Endometrium (tissue), 2 donors: ENCODE data around the gene ADGRB3.
"Not testable (repeated sequence)": the region's sequence is repeated elsewhere in the genome, so short reads cannot be mapped to it uniquely, and the experiment has no call there.

Source experiments
- FAIRE-seq: peaks from 2 replicates; lab custom pipeline; 2012; peaks lifted over from hg19 to GRCh38; lab: Jason Lieb, UNC
- donor health status: control.
- donor health status: control.

The ADGRB3 gene

DNA sequence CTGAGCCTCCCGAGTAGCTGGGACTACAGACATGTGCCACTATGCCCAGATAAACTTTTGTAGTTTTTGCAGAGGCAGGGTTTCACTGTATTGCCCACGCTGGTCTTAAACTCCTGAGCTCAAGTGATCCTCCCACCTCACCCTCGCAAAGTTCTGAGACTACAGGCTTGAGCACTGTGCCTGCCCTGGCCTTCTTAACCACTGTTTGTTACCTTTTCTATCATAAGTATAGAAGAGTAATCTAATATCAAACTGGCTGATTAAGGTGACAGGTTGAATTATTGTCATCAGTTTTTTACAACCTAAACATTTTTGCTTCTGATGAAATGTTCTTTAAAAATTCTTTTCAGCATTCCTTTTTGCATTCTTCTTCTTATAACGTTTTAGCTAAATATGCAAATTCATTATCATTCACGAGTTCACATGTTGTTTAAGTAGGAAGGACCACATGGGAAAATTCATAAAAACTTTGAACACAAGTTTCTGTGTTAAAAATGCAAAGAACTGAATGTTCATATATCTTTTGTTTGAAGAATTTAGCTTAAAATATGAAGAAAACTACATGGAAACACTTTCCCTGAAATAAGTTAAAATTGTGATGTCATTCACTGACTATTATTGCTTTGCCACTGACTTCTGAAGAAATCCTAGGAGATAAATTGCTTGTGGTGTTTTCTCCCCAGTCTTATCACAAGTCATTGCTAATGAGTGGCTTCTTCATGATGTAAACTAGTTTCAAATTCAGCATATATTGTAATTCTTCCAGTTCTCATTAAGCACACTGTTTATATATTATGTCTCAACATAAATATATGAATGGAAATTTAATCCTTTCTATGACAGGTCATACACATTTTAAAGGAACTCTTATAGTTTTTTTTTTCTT is 106.7 kb downstream of the ADGRB3 start:
- no peak for FAIRE-seq

DNA sequence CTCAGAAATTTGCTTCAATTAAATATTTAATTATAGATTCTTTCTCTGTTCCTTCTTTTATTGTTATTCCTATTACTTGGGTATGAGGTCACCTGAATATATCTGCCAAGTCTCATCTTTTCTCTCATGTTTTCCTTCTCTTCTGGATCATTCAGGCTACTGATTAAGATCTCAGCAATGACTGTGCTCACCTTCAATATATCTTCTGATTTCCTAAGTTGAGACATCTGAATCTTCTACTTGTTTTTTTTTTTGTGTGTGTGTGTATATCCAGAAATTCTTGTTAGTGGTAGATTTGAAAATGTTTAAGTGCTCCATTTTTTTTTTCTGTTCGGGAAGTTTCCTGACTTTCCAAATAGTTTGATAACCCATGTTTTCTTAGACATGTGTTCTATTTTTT is 108.0 kb downstream of the ADGRB3 start:
- FAIRE-seq = no peak

DNA sequence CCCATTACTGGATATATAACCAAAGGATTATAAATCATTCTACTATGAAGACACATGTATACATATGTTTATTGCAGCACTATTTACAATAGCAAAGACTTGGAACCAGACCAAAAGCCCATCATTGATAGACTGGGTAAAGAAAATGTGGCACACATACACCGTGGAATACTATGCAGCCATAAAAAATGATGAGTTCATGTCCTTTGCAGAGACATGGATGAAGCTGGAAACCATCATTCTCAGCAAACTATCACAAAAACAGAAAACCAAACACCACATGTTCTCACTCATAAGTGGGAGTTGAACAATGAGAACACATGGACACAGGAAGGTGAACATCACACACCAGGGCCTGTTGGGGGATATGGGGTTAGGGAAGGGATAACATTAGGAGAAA is 109.3 kb downstream of the ADGRB3 start:
- not testable (repeated sequence) for FAIRE-seq

DNA sequence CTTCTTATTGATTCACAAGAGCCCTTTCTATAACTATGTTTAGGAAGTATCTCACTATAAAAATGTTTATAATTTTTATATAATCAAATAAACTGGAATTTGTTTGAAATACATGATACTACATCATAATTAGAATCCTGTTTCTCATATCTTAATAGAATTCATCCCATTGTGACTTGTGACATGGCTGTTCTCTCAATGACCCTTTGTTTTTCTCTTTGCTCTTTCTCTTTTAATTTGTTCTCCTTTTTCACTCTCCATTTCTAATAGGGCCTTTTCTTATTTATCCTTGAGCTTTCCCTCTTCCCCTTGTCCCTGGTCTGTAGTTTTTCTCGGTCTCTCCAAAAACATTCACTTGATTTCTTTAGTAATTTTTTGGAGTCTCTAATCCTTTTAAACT is 111.3 kb downstream of the ADGRB3 start:
- FAIRE-seq = no peak

DNA sequence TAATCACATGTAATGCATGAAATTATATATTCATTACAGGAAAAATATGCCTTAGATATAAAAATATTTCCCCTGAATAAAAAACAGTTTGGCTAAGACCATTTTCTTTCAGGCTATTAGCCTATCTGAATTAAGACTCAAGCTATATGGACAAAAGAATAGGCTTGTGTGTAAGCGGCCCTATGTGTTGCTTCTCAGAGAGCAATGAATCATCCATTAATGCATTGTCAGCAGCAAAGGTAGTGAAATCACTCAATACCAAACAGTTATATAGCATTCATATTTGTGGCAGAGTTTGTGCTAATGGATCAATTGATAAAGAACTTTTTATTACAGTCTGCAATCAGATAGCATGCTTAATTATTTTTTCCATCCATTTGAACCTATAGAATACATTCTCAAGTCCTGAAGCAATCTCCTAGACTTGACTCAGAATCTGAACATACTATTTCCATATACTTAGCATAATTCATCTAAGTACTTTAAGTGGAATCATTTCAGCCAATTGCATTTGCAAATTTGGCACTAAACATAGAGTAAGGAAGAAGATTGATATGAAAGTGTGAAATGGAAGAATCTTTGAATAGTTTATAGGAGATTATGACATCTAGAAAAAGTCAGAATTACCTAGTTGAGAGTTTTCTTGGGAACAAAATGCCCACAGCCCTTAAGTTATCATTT is 112.2 kb downstream of the ADGRB3 start:
- FAIRE-seq = no peak

DNA sequence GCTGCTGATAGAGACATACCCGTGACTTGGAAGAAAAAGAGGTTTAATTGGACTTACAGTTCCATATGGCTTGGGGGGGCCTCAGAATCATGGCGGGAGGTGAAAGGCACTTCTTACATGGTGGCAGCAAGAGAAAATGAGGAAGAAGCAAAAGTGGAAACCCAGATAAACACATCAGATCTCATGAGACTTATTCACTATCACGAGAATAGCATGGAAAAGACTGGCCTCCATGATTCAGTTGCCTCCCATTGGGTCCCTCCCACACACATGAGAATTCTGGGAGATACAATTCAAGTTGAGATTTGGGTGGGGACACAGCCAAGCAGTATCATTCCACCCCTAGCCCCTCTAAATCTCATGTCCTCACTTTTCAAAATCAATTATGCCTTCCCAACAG is 112.8 kb downstream of the ADGRB3 start:
- not testable (repeated sequence) for FAIRE-seq

DNA sequence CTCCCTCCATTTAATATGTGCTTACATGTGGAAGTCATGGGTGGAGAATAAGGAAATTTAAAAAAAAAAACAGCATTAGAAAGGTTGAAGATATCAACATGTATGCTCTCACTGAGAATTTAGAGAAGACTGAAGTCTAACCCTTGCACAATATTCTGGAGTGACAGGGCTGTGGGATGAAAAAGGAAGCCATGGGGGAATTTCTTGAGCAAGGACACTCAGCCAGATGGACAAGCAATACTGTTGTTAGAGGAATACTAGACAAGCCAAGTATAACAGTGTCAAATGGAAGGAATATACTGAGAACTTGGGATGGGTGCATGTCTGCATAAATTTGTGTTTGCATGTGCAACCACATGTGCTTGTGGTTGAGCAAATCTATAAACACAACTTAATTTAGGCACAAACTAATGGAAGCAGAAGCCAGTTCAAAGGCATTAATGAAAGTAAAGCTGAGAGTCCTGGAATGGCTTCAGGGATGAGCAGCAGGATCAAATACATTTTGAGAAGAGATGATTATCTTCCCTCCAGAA is 119.7 kb downstream of the ADGRB3 start:
- FAIRE-seq = no peak

DNA sequence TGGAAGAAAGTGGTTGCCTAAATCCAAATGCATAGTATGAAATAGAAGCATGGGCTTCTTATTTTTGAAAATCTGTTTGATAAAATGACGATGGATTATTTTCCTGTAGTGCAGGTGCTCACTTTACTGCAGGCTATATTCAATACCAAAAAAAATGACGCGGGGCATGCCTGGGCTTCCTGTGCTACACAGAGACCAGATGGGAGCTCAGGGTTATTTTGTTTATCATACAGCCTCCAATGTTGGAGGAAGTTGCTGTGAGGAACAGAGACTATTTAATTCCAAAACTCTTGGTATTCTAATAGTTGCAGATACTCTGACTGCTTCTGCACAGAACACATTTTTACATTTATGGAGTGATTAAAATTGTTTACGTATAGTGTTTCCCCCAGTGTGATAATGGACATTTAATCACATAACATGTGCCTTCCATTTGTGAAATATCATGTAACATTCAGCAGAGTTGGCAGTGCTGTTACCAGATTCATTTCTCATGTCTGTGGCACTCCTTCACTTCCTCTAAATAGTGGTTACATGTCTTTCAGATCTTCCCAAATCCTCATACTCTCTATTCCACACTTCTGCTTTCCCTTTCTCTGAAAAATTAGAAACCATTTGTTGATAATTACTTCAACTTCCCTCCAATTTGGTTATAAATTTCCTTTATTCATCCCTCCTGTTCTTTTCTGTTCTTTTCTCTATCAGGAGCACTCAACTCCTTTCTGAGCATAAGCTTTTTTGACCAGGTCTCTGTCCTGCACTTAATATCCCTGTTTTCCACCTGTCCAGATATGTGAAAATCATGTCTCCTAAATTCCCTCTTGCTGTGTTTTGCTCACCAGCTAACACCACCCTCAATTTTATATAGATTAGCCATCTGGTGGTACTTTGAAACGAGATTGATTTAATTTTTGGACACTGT is 121.6 kb downstream of the ADGRB3 start:
- FAIRE-seq = no peak

DNA sequence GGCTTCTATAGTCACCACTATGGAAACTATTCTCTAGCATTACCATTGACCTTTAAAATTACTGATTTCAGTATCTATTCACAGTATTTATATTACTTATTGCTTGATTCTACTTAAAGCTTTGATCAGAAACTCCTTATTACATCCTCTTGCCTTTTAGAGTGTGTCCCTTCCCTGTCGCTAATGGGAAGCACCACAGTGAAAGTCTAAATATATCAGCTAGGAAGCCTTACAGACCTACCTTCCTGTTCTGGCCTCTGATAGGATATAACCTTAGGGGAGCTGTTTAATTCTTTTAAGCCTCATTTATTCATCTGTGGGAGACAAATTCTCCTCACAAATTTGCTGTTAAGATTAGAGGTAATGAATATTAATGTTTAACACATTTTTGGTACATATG is 122.7 kb downstream of the ADGRB3 start:
- no peak for FAIRE-seq

DNA sequence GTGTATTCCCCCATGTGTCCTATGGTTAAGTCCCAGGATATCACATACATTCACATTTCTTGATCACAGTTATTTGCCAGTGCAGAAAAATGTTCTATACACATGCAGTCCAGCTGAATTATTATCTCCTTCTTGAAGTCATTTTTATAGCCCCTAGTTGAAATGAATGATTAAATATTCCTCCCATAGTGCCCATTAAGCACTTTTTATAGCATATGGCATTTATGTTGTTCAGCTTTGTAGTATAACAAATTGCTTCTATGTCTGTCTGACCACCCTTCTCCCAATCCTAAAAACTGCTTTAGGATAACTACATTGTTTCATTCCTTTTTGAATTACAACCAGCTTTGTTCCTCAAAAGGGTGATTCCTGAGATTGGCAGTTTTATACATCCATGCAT is 123.5 kb downstream of the ADGRB3 start:
- FAIRE-seq = no peak

DNA sequence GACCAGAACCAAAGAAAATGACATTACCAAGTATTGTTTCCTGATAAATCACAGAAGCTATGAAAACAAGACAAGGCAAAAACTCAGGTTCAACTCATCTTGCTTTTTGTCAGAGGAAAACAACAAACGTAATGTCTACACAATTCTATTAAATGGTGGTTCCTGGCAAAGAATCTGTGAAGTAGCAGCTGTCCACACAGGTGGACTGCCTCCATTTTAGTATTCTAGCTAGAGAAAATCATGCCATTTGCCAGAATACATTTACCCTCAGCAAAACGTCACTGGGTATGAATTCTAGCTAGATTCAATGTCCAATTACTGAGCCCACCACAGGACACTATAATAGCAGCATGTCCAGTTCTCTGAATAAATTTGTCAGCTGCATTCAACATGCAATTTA is 125.4 kb downstream of the ADGRB3 start:
- no peak for FAIRE-seq

DNA sequence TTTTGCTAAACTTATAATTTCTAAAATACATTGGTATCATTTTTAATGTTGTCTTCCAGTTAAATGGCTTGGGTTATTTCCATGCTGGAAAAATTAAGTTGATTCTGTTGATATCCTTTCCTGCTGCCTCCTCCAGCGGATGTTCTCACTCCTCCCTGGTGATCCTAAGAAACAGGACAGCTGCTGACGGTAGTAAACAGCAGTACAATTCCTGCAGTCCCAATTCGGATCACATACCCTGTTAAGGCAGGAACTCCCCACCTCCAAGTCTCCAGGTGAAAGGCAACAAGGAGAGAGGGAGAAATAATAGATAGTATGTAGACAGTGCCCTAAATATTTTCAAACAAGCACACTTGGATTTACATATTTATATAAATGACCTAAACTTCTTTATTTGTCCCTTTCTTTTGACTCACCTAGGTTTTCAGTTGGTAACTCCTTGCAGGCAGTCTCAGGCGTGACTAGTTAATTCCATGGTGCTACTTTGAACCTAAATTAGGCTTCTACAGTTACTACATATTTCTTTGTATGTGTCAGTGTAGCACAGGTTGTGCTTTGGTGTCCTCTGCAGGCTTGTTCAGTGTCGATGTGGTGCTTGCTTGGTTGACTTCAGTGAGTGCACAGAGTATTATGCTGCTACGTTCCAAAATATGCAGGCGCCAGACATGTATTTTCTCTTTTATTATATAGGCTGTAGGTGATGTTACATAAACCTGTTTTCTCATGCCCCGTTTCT is 126.0 kb downstream of the ADGRB3 start:
- FAIRE-seq = no peak

DNA sequence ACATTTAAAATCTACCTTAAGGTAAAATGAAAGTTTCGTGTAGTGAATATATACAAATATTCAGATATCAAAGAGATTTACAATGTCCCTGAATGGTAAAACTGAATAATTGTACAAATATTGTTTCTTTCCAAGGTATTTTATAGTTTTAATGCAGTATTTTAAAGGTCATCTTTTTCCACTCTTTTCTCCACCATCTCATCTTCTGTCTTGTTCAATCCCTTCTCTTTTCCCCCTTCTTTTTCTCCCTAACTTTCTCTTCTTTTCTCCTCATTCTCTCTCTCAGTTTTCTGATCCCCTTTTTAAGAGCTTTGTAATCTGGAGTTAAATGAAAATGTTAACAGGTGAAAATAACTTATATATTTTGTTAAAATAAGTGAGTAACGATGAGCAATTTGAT is 126.9 kb downstream of the ADGRB3 start:
- FAIRE-seq = no peak

DNA sequence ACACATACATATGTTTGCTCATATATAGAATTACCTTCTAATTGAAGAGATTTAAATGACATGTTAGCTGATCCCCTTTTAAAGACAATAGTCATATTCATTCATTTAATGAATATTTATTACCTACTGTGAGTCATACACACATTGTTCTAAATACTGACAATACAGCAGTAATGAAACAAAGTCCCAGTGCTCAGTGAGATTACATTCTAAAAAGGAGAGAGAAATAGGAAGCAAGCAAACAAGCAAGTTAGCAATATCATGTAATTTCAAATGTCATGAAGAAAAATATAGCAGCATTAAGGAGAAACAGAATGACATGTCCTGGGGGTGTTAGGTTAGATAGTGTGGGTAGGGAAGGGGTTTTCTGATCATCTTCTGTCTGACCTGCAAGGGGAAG is 136.3 kb downstream of the ADGRB3 start:
- FAIRE-seq = no peak

DNA sequence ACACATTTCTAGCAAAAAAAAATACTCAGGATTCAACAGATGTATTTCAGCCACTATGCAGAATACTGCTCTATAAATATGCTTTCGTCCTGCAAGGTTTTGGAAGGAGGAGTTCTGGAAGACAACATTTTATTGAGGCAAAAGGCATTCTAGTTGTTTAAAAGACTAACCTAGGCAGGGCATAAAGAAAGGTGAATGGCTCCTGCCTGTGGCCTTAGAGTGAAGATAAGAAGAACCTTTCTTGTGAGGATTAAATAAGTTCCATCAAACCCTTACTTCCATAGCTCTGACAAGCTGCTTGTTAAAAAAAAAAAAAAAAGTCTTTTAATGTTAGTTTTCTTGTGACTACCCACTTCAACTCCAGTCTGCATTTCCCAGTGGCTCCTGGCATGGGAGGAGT is 139.8 kb downstream of the ADGRB3 start:
- FAIRE-seq = no peak

DNA sequence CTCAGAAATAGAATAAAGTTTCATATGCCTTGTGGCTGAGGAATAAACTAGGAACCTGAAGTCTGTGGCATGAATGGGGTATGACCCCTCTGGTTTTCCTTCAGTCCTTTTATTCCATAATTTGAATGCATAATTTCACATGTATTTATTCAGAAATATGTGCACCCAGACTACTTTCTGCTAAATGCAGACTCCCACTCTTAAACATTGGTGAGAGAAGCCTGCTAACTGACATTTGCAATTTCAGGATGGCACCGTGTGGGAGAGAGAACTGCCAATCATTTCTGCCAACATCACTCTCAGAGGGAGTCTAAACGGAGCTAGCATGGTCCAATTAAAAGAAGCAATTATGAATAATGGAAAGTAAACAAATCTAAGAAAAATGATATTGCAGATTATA is 141.3 kb downstream of the ADGRB3 start:
- no peak for FAIRE-seq

DNA sequence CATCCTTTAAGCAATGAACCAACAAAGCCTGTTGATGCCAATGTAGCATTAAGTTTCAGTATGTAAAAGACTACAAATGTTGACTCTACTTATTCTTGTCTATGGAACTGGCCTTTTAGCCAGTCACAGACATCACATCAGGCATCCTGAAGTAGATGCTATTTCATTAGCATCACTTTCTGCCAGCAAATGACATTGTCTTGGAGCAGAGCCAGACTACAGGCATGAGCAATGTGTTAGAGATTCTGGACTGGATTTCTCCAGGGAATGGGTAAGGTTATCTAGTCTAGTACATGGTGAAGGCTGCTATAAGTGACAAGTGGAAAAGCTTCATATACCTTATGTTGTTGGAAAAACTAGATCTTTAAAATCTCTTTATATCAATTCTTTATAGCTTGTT is 142.9 kb downstream of the ADGRB3 start:
- no peak for FAIRE-seq

DNA sequence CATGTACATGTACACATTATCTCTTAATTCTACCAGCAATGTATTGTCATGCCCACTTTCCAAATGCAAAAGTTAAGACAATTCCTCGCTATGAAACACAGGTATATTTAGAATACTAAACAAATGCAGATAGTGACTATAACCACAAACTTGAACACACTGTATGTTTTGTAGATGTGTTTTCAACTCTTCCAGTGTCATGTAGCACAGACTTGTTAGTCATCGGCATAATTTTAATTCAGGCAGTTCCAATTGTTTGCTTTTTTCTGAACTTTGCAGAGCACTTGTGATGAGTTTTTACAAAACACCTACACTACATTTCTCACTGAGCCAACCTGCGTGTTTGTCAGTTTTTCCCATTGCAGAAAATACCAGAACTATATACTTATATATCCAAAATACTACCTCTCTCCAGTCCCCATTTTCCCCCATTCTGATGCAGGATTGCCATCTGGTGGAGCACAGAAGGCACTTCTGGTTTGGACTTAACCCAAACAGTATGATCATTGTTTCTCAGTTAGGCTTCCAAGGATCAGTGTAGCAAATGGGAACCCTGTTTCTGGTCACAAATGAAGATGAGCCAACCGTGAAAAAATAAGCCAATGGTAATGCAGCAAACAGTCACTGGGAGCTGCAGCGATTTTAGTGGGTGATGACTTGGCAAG is 143.4 kb downstream of the ADGRB3 start:
- no peak for FAIRE-seq

DNA sequence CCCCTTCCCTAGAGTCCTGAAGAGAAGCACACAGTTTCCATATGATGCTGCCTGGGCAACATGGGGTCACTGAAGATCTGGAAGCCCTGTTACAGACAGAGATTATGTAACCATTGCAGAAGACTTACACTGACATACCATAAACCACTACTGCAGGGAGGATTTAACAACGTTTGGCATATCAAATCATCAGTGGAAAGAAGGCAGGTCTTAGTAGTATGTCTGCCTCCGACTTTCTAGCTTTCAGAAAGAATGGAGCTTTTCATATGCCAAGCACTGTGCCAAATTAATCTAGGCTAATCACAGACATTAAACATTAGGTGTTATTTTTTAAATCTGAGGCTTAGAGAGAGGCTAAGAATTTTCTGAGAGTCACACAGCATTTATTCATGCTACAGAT is 144.3 kb downstream of the ADGRB3 start:
- no peak for FAIRE-seq

DNA sequence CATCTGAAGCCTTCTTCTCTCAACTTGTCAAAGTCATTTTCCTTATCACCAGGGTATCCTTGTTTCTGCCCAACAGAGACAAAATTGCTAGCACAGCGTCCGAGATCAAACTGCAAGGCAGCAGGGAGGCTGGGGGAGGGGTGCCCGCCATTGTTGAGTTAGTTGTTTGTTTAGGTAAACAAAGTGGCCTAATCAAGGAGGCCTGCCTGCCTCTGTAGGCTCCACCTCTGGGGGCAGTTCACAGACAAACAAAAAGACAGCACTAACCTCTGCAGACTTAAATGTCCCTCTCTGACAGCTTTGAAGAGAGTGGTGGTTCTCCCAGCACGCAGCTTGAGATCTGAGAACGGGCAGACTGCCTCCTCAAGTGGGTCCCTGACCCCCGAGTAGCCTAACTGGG is 155.0 kb downstream of the ADGRB3 start:
- FAIRE-seq = not testable (repeated sequence)

DNA sequence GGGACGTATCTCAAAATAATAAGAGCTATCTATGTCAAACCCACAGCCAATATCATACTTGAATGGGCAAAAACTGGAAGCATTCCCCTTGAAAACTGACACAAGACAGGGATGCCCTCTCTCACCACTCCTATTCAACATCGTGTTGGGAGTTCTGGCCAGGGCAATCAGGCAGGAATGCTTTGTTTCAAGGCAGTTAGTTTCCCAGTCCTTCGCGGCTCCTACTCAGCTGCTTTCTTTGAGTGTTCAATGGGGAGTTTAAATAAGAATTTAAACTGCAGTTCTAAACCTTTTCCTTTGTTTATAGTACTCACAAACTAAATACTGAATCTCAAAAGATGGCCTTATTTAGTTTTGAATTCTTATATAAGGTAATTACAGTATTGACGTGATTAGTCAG is 179.9 kb downstream of the ADGRB3 start:
- FAIRE-seq = not testable (repeated sequence)
